ENCODE measurements around the gene ADAT3. TPM values are rescaled to one million over a fixed set of nuclear protein-coding genes. Genes with fewer than 3 reads are reported as not detected.

The ADAT3 gene
- total RNA-seq, 1 donor, result 3.9 TPM

Other genes with a start within 250 kb of the ADAT3 start
- not detected in 2 replicates for gene ONECUT3, start 151.9 kb upstream of the ADAT3 start, total RNA-seq
- 0.86 and 1.6 TPM in 2 replicates for gene ATP8B3, start 93.1 kb upstream of the ADAT3 start, total RNA-seq
- 11.2 and 15.8 TPM in 2 replicates for gene REXO1, start 56.9 kb upstream of the ADAT3 start, total RNA-seq
- gene KLF16, start 41.8 kb upstream of the ADAT3 start, total RNA-seq, result 10.4 and 16.8 TPM in 2 replicates
- gene ABHD17A, start 19.9 kb upstream of the ADAT3 start, total RNA-seq, result 45.8 and 62.2 TPM in 2 replicates
- 40.6 and 49.2 TPM in 2 replicates for gene SCAMP4, start within 50 bp of the ADAT3 start, total RNA-seq
- gene CSNK1G2, start 35.8 kb downstream of the ADAT3 start, total RNA-seq, result 69.5 and 74.1 TPM in 2 replicates
- 46.6 and 51.5 TPM in 2 replicates for gene BTBD2, start 110.3 kb downstream of the ADAT3 start, total RNA-seq
- gene MKNK2, start 145.8 kb downstream of the ADAT3 start, total RNA-seq, result 59.2 and 80.9 TPM in 2 replicates
- 31.2 and 36.7 TPM in 2 replicates for gene MOB3A, start 190.9 kb downstream of the ADAT3 start, total RNA-seq
- gene IZUMO4, start 191.5 kb downstream of the ADAT3 start, total RNA-seq, result 1.3 TPM in 2 replicates
- gene AP3D1, start 246.2 kb downstream of the ADAT3 start, total RNA-seq, result 122 and 140 TPM in 2 replicates

Data from fibroblast of villous mesenchyme (primary cell).